Gastroesophageal sphincter (tissue), 4 donors: ENCODE results near the gene RNF157. TPM values are rescaled to one million over a fixed set of nuclear protein-coding genes. Genes with fewer than 3 reads are reported as not detected.
A peak's percentile ranks its signal among the peaks of the same experiment; 100 is the strongest.

Source experiments
- ATAC-seq: fragments of 150-250 bp; one replicate; pipeline ENCODE4 v1.9.1; 2016; ENCODE audit warnings: mild to moderate bottlenecking, moderate library complexity
- H3K27ac ChIP-seq, 4 donors: fragments of 200-600 bp; sonication (generic) in 3 of 4; 1 replicate in 3 of 4; 2 replicates in 1 of 4; pipeline ENCODE4 v1.5.1; 2016 to 2019
- H3K27me3 ChIP-seq: fragments of 200-600 bp; sonication (generic); one replicate; pipeline ENCODE4 v1.5.1; 2019
- H3K36me3 ChIP-seq, 2 donors: fragments of 200-600 bp; sonication (generic); one replicate each; pipeline ENCODE4 v1.5.1; 2019; ENCODE audit warnings: control low read depth in 1 of 2
- H3K4me1 ChIP-seq, 3 donors: fragments of 200-600 bp; sonication (generic); 1 replicate in 2 of 3; 2 replicates in 1 of 3; pipeline ENCODE4 v1.5.1; 2016 to 2019; ENCODE audit warnings: control low read depth in 2 of 3
- H3K4me3 ChIP-seq, 2 donors: fragments of 200-600 bp; sonication (generic); one replicate each; pipeline ENCODE4 v1.5.1; 2019; ENCODE audit warnings: mild to moderate bottlenecking in 1 of 2, moderate library complexity in 1 of 2
- H3K9me3 ChIP-seq, 3 donors: fragments of 200-600 bp; sonication (generic); one replicate each; pipeline ENCODE4 v1.5.1; 2017 to 2019; ENCODE audit warnings: control low read depth in 2 of 3
- CTCF ChIP-seq, 4 experiments: fragments of 200-600 bp in 2 of 4; fragments of 450-650 bp in 2 of 4; sonication (generic) in 1 of 4; IDR thresholded peaks; one replicate each; pipeline ENCODE4 v1.5.1; 2017 to 2019; ENCODE audit warnings: antibody characterized with exemption in 4 of 4, mild to moderate bottlenecking in 2 of 4, moderate library complexity in 2 of 4
- EP300 ChIP-seq: sonication (generic); formaldehyde crosslinking; IDR thresholded peaks from one replicate; pipeline ENCODE4 v1.6.1; 2017; ENCODE audit warnings: antibody characterized with exemption, mild to moderate bottlenecking
- POLR2A ChIP-seq, 2 donors: fragments of 450-650 bp; IDR thresholded peaks; one replicate each; pipeline ENCODE4 v1.6.1; 2017; ENCODE audit warnings: antibody characterized with exemption in 2 of 2, mild to moderate bottlenecking in 2 of 2, moderate library complexity in 1 of 2
- POLR2AphosphoS5 ChIP-seq: sonication (generic); formaldehyde crosslinking; IDR thresholded peaks from one replicate; pipeline ENCODE4 v1.6.1; 2017; ENCODE audit warnings: antibody characterized with exemption
- WGBS, 2 donors: methylation state at CpG; one replicate each; pipeline ENCODE4 v1.1.5; 2018; ENCODE audit warnings: low coverage in 1 of 2; 5-methylcytosine and 5-hydroxymethylcytosine counted together
- total RNA-seq, 4 donors: library from RNA; depleted of rRNA; stranded (reverse); fragments of >200 nt; gene quantifications; one replicate each; pipeline ENCODE4 v1.1.0, GENCODE V29; 2016

The RNF157 gene
- total RNA-seq, 4 donors from 2014 or later: 2.5 to 8.1 (median 3.3) TPM

- TF ChIP-seq POLR2A (IDR thresholded peaks at IDR 0.05): no peak
- no peak for TF ChIP-seq POLR2AphosphoS5
- no peak for TF ChIP-seq CTCF (IDR thresholded peaks at IDR 0.05)
- TF ChIP-seq EP300: no peak
- Histone ChIP-seq H3K9me3 (no peaks in the 10 kb centered on the region), H3K27ac (no peak overlapping the region), H3K36me3 (no peaks in the 10 kb centered on the region), H3K27me3 (no peaks in the 10 kb centered on the region), H3K4me3 (no peak overlapping the region), H3K4me1 (peaks cover 0 to 20% (median 0%) of the 10 kb centered on the region in 3 donors)
- no peak for ATAC-seq
- 92 to 100% methylated on average over 1 to 2 of the region's 5 CpGs for WGBS, 2 donors
Measured at GRCh38 chr17:76198702-76199101, 41.6 kb downstream of the RNF157 start.

GRCh38 chr17:76197911-76198310 is 42.4 kb downstream of the RNF157 start:
- H3K36me3 ChIP-seq: no peaks in the 10 kb centered on the region
- H3K4me1 ChIP-seq: peaks cover 0 to 20% (median 0%) of the 10 kb centered on the region in 3 donors
- no CpG with 5 or more reads among the region's 2 CpGs for WGBS, 2 donors
- TF ChIP-seq EP300 (no peak), CTCF (IDR thresholded peaks at IDR 0.05) (no peak), POLR2A (IDR thresholded peaks at IDR 0.05) (no peak), POLR2AphosphoS5 (no peak)
- no peak overlapping the region for H3K27ac ChIP-seq
- H3K27me3 ChIP-seq: no peaks in the 10 kb centered on the region
- H3K9me3 ChIP-seq: no peaks in the 10 kb centered on the region
- ATAC-seq: no peak
- H3K4me3 ChIP-seq: no peak overlapping the region

- WGBS, 2 donors: 62% methylated on average over 2 of the region's 3 CpGs; no CpG with 5 or more reads in 1 of the 2 donors
- H3K4me1 ChIP-seq: peaks cover 0 to 20% (median 0%) of the 10 kb centered on the region in 3 donors
- TF ChIP-seq CTCF (IDR thresholded peaks at IDR 0.05): peak in 1 of 4 experiments; percentile 21
- no peak for TF ChIP-seq POLR2A (IDR thresholded peaks at IDR 0.05)
- no peak for TF ChIP-seq EP300
- TF ChIP-seq POLR2AphosphoS5: peak; percentile 96
- no peaks in the 10 kb centered on the region for H3K27me3 ChIP-seq
- H3K27ac ChIP-seq: peak overlapping the region in 2 of 4 donors; percentile 31 to 58
- H3K36me3 ChIP-seq: no peaks in the 10 kb centered on the region
- no peaks in the 10 kb centered on the region for H3K9me3 ChIP-seq
- H3K4me3 ChIP-seq: no peak overlapping the region
- ATAC-seq: peak; percentile 87
Measured at GRCh38 chr17:76196675-76197074, 43.6 kb downstream of the RNF157 start.

GRCh38 chr17:76195281-76196096 is 44.8 kb downstream of the RNF157 start:
- 87 to 96% methylated on average over 9 to 12 of the region's 12 CpGs for WGBS, 2 donors
- H3K9me3 ChIP-seq: no peaks in the 10 kb centered on the region
- H3K4me1 ChIP-seq: peaks cover 0 to 20% (median 0%) of the 10 kb centered on the region in 3 donors
- peaks cover 3% of the 10 kb centered on the region for H3K27me3 ChIP-seq
- H3K36me3 ChIP-seq: no peaks in the 10 kb centered on the region
- no peak for ATAC-seq
- no peak for TF ChIP-seq CTCF (IDR thresholded peaks at IDR 0.05)
- no peak for TF ChIP-seq POLR2AphosphoS5
- no peak for TF ChIP-seq POLR2A (IDR thresholded peaks at IDR 0.05)
- TF ChIP-seq EP300: no peak
- no peak overlapping the region for H3K4me3 ChIP-seq
- H3K27ac ChIP-seq: no peak overlapping the region

- Histone ChIP-seq H3K27me3 (peaks cover 11% of the 10 kb centered on the region), H3K9me3 (no peaks in the 10 kb centered on the region), H3K4me3 (no peak overlapping the region), H3K4me1 (peaks cover 0 to 20% (median 0%) of the 10 kb centered on the region in 3 donors), H3K36me3 (no peaks in the 10 kb centered on the region), H3K27ac (no peak overlapping the region)
- ATAC-seq: no peak
- whole genome bisulfite sequencing, 2 donors: 68 to 87% methylated on average over 7 to 10 of the region's 13 CpGs
- no peak for TF ChIP-seq EP300
- no peak for TF ChIP-seq POLR2AphosphoS5
- TF ChIP-seq POLR2A (IDR thresholded peaks at IDR 0.05): no peak
- no peak for TF ChIP-seq CTCF (IDR thresholded peaks at IDR 0.05)
Measured at GRCh38 chr17:76193591-76193990, 46.7 kb downstream of the RNF157 start.
